Left renal pelvis (tissue), 4 donors: ENCODE results near the gene GASK1A. TPM values are rescaled to one million over a fixed set of nuclear protein-coding genes. Genes with fewer than 3 reads are reported as not detected.
A peak's percentile ranks its signal among the peaks of the same experiment; 100 is the strongest.

ENCODE experiments used
- DNase-seq, 4 donors: peaks; one replicate each; pipeline ENCODE4 v3.0.0-alpha.2; 2013; ENCODE audit warnings: low read depth in 4 of 4, low spot score in 3 of 4
- polyA plus RNA-seq, 4 donors: library from polyadenylated mRNA; unstranded; fragments of 120-200 nt; gene quantifications; one replicate each; pipeline ENCODE4 v1.2.1, GENCODE V29; 2013; ENCODE audit not compliant: insufficient read length in 4 of 4

GASK1A gene
- polyA plus RNA-seq, 4 donors = 3.6 to 7.8 (median 4.0) TPM

- DNase-seq = peak; percentile 55 to 79 (median 76)
Observed at GRCh38 chr3:43105596-43106292, 126.6 kb downstream of the GASK1A start, which contains the start of gene POMGNT2. Gene POMGNT2 (minus strand): TSS chr3:43106079. CDS start chr3:43081431, 24,648 bp downstream.

GRCh38 chr3:43106293-43106628 is 127.2 kb downstream of the GASK1A start:
- no peak for DNase-seq

Other genes starting within 250 kb of the GASK1A start
- 1 to 10 TPM; 1.3 to 2.7 (median 2.3) TPM for gene CCDC13, start 206.1 kb upstream of the GASK1A start, polyA plus RNA-seq
- gene HIGD1A, start 174.8 kb upstream of the GASK1A start, polyA plus RNA-seq = 100 to 1,000 TPM; 106 to 206 (median 167) TPM
- gene ACKR2, start 169.9 kb upstream of the GASK1A start, polyA plus RNA-seq = 1 to 10 TPM; 1.2 to 3.5 (median 2.3) TPM
- gene CYP8B1, start 103.4 kb upstream of the GASK1A start, polyA plus RNA-seq = 1 to 10 TPM in 1 of 4 donors, under 1 TPM in 3; 0.23 to 1.1 (median 0.74) TPM
- 10 to 100 TPM; 23.5 to 37.7 (median 29.7) TPM for gene ZNF662, start 73.2 kb upstream of the GASK1A start, polyA plus RNA-seq
- 10 to 100 TPM; 19.7 to 31.9 (median 20.7) TPM for gene POMGNT2, start 126.8 kb downstream of the GASK1A start, polyA plus RNA-seq